H1 (cell line): ENCODE data around the gene ICAM5. TPM values are rescaled to one million over a fixed set of nuclear protein-coding genes. Genes with fewer than 3 reads are reported as not detected.

Experiments
- CTCF ChIA-PET: fragments of 300-600 bp; sonication (Branson Sonifier 250); formaldehyde crosslinking; loops from one replicate; lab custom pipeline; 2021; ENCODE audit not compliant: partially characterized antibody; lab: Charles Lee
- POLR2A ChIA-PET: fragments of 300-600 bp; sonication (Branson Sonifier 250); formaldehyde crosslinking; loops from one replicate; lab custom pipeline; 2021; ENCODE audit warnings: inconsistent platforms; ENCODE audit not compliant: partially characterized antibody; lab: Charles Lee
- DNase-seq, 2 experiments: peaks; one replicate each; pipeline versions ENCODE4 v3.0.0 to v3.0.0-alpha.2; 2010 to 2022; ENCODE audit warnings: low spot score in 2 of 2, low read depth in 1 of 2, mixed read lengths in 1 of 2
- FAIRE-seq: peaks from 2 replicates; lab custom pipeline; 2011; peaks lifted over from hg19 to GRCh38; lab: Jason Lieb, UNC
- H2AFZ ChIP-seq: 2 replicates; pipeline ENCODE4 v1.8.1; 2012; ENCODE audit warnings: low read length, inconsistent platforms
- H2AK5ac ChIP-seq: 2 replicates; pipeline ENCODE4 v1.6.1; 2013; ENCODE audit warnings: low read depth, low read length
- H2BK120ac ChIP-seq: replicated peaks from 2 replicates; pipeline ENCODE3; 2013; ENCODE audit warnings: low read depth, low read length, inconsistent platforms
- H2BK12ac ChIP-seq: 2 replicates; pipeline ENCODE4 v1.6.1; 2013; ENCODE audit warnings: low read depth, low read length
- H2BK15ac ChIP-seq: 2 replicates; pipeline ENCODE4 v1.6.1; 2013; ENCODE audit warnings: low read length
- H2BK20ac ChIP-seq: 2 replicates; pipeline ENCODE4 v1.6.1; 2013; ENCODE audit warnings: low read length
- H2BK5ac ChIP-seq: 2 replicates; pipeline ENCODE4 v1.6.1; 2013; ENCODE audit warnings: low read depth, low read length
- H3K14ac ChIP-seq: 2 replicates; pipeline ENCODE4 v1.6.1; 2013; ENCODE audit warnings: inconsistent platforms; ENCODE audit not compliant: insufficient read length
- H3K18ac ChIP-seq: 2 replicates; pipeline ENCODE4 v1.6.1; 2013; ENCODE audit warnings: low read length; ENCODE audit errors: extremely low read depth
- H3K23ac ChIP-seq: 2 replicates; pipeline ENCODE4 v1.6.1; 2013; ENCODE audit warnings: inconsistent platforms; ENCODE audit not compliant: insufficient read length
- H3K23me2 ChIP-seq: 2 replicates; pipeline ENCODE4 v1.6.1; 2013; ENCODE audit warnings: low read depth, low read length
- H3K27ac ChIP-seq: 2 replicates; pipeline ENCODE4 v1.6.1; 2011; ENCODE audit warnings: low read depth, low read length, inconsistent platforms
- H3K27me3 ChIP-seq, 4 experiments: replicated peaks in 1 of 4; 1 replicate in 1 of 4; 2 replicates in 3 of 4; pipeline versions ENCODE4 v1.6.1 to v1.8.1; 2011 to 2013; ENCODE audit warnings: low read length in 3 of 4, mild to moderate bottlenecking in 3 of 4, inconsistent platforms in 2 of 4, mixed read lengths in 2 of 4, moderate library complexity in 1 of 4; ENCODE audit not compliant: control insufficient read depth in 3 of 4, insufficient read depth in 3 of 4; ENCODE audit errors: extremely low read depth in 1 of 4
- H3K36me3 ChIP-seq, 4 experiments: 2 replicates each; pipeline versions ENCODE4 v1.6.1 to v1.8.1; 2011 to 2013; ENCODE audit warnings: mild to moderate bottlenecking in 4 of 4, low read length in 3 of 4, moderate library complexity in 2 of 4, control low read depth in 1 of 4, inconsistent platforms in 1 of 4; ENCODE audit not compliant: insufficient read depth in 4 of 4, control insufficient read depth in 2 of 4
- H3K4ac ChIP-seq: replicated peaks from 2 replicates; pipeline ENCODE3; 2013; ENCODE audit warnings: low read length, low read depth, mixed read lengths, inconsistent platforms; ENCODE audit not compliant: insufficient read length
- H3K4me1 ChIP-seq, 4 experiments: replicated peaks in 1 of 4; 1 replicate in 1 of 4; 2 replicates in 3 of 4; pipeline versions ENCODE4 v1.6.1 to v1.8.1; 2011 to 2013; ENCODE audit warnings: low read length in 3 of 4, inconsistent platforms in 2 of 4, mixed read lengths in 1 of 4; ENCODE audit not compliant: insufficient read depth in 4 of 4, control insufficient read depth in 3 of 4
- H3K4me2 ChIP-seq, 2 experiments: 2 replicates each; pipeline versions ENCODE4 v1.6.1 to v1.8.1; 2011 to 2013; ENCODE audit warnings: low read depth in 2 of 2, low read length in 2 of 2, control low read depth in 1 of 2, inconsistent platforms in 1 of 2, mild to moderate bottlenecking in 1 of 2; ENCODE audit not compliant: insufficient read depth in 1 of 2
- H3K4me3 ChIP-seq, 4 experiments: fragments of 200-600, 300-600 bp in 1 of 4; sonication (generic), shearing (Covaris generic), sonication (Bioruptor Twin) in 1 of 4; 2 replicates each; pipeline versions ENCODE4 v1.5.1 to v1.8.1; 2011 to 2016; ENCODE audit warnings: low read length in 4 of 4, low read depth in 3 of 4, control low read depth in 2 of 4, inconsistent platforms in 2 of 4, mild to moderate bottlenecking in 2 of 4, mixed read lengths in 1 of 4, moderate library complexity in 1 of 4; ENCODE audit not compliant: insufficient read depth in 2 of 4; ENCODE audit errors: extremely low read depth in 1 of 4
- H3K56ac ChIP-seq: replicated peaks from 2 replicates; pipeline ENCODE3; 2013; ENCODE audit warnings: low read depth, mild to moderate bottlenecking, mixed read lengths, low read length, inconsistent platforms; ENCODE audit not compliant: insufficient read length
- H3K79me1 ChIP-seq: 2 replicates; pipeline ENCODE4 v1.6.1; 2013; ENCODE audit warnings: low read depth, low read length, control low read depth
- H3K79me2 ChIP-seq, 2 experiments: 2 replicates each; pipeline versions ENCODE4 v1.6.1 to v1.8.1; 2012 to 2013; ENCODE audit warnings: low read length in 2 of 2, mild to moderate bottlenecking in 2 of 2, inconsistent platforms in 1 of 2; ENCODE audit not compliant: insufficient read depth in 2 of 2, control insufficient read depth in 1 of 2
- H3K9ac ChIP-seq, 4 experiments: replicated peaks in 1 of 4; 1 replicate in 1 of 4; 2 replicates in 3 of 4; pipeline versions ENCODE4 v1.6.1 to v1.8.1; 2011 to 2013; ENCODE audit warnings: low read depth in 3 of 4, low read length in 3 of 4, control low read depth in 2 of 4, mild to moderate bottlenecking in 2 of 4, moderate library complexity in 2 of 4, inconsistent platforms in 1 of 4; ENCODE audit errors: extremely low read depth in 1 of 4
- H3K9me3 ChIP-seq, 2 experiments: 2 replicates each; pipeline versions ENCODE4 v1.6.1 to v1.8.1; 2012 to 2013; ENCODE audit warnings: mild to moderate bottlenecking in 2 of 2, moderate library complexity in 2 of 2, control low read depth in 1 of 2, inconsistent platforms in 1 of 2, low read depth in 1 of 2, low read length in 1 of 2, mixed read lengths in 1 of 2; ENCODE audit not compliant: insufficient read depth in 2 of 2
- H4K20me1 ChIP-seq, 2 experiments: replicated peaks in 1 of 2; 2 replicates each; pipeline versions ENCODE3 to v1.8.1; 2011 to 2013; ENCODE audit warnings: inconsistent platforms in 2 of 2, low read length in 2 of 2, mild to moderate bottlenecking in 1 of 2; ENCODE audit not compliant: insufficient read depth in 2 of 2, control insufficient read depth in 1 of 2
- H4K5ac ChIP-seq: 2 replicates; pipeline ENCODE4 v1.6.1; 2013; ENCODE audit warnings: low read length, low read depth, mixed read lengths, inconsistent platforms; ENCODE audit not compliant: insufficient read length
- H4K8ac ChIP-seq: 2 replicates; pipeline ENCODE4 v1.8.0; 2013; ENCODE audit warnings: mild to moderate bottlenecking, moderate library complexity, low read length, inconsistent platforms; ENCODE audit not compliant: insufficient read depth; ENCODE audit errors: extremely low read depth
- H4K91ac ChIP-seq: replicated peaks from 2 replicates; pipeline ENCODE3; 2013; ENCODE audit warnings: low read length, mixed read lengths, inconsistent platforms; ENCODE audit not compliant: insufficient read length
- CEBPB ChIP-seq: IDR thresholded peaks from 2 replicates; pipeline ENCODE4 v1.6.1; 2012; ENCODE audit warnings: low read depth, low read length
- CHD1 ChIP-seq: IDR thresholded peaks from 2 replicates; pipeline ENCODE4 v1.6.1; 2012; ENCODE audit warnings: low read depth, low read length, improper control_type of control experiment
- CHD2 ChIP-seq: IDR thresholded peaks from 2 replicates; pipeline ENCODE4 v1.6.1; 2012; ENCODE audit warnings: low read length, improper control_type of control experiment
- CREB1 ChIP-seq: IDR thresholded peaks from 2 replicates; pipeline ENCODE4 v1.6.1; 2012; ENCODE audit warnings: inconsistent platforms
- CTCF ChIP-seq, 3 experiments: IDR thresholded peaks; 1 replicate in 2 of 3; 2 replicates in 1 of 3; pipeline versions ENCODE4 v1.5.1 to v1.6.1; 2011; ENCODE audit warnings: low read length in 3 of 3, mild to moderate bottlenecking in 3 of 3, inconsistent platforms in 2 of 3, low read depth in 1 of 3, moderate library complexity in 1 of 3; ENCODE audit not compliant: insufficient read depth in 1 of 3; ENCODE audit errors: control extremely low read depth in 1 of 3
- EGR1 ChIP-seq: IDR thresholded peaks from 2 replicates; pipeline ENCODE4 v1.6.1; 2011; ENCODE audit warnings: low read depth, low read length, borderline replicate concordance
- KDM4A ChIP-seq: IDR thresholded peaks from one replicate; pipeline ENCODE4 v1.7.1; 2012; ENCODE audit warnings: low read depth, mild to moderate bottlenecking, moderate library complexity, low read length, inconsistent platforms; ENCODE audit not compliant: severe bottlenecking
- SP2 ChIP-seq: IDR thresholded peaks from 2 replicates; pipeline ENCODE4 v1.6.1; 2012; ENCODE audit warnings: mild to moderate bottlenecking, low read length, inconsistent platforms
- SRF ChIP-seq: IDR thresholded peaks from 2 replicates; pipeline ENCODE4 v1.6.1; 2011; ENCODE audit warnings: mild to moderate bottlenecking, low read depth, low read length, moderate library complexity
- TBP ChIP-seq: IDR thresholded peaks from 2 replicates; pipeline ENCODE4 v1.6.1; 2011; ENCODE audit warnings: low read depth, low read length, improper control_type of control experiment
- whole genome bisulfite sequencing, 2 experiments: shearing (Covaris generic) in 1 of 2; methylation state at CpG; one replicate each; pipeline versions ENCODE4 v1.1.6 to v1.1.7; 2013 to 2015; ENCODE audit warnings: low lambda C conversion rate in 2 of 2, mixed read lengths in 2 of 2, inconsistent platforms in 1 of 2, low coverage in 1 of 2, missing lambda C conversion rate in 1 of 2; ENCODE audit not compliant: insufficient replicate concordance in 2 of 2, insufficient coverage in 1 of 2, insufficient read length in 1 of 2; ENCODE audit errors: extremely low coverage in 1 of 2, missing lambda C conversion rate in 1 of 2; 5-methylcytosine and 5-hydroxymethylcytosine counted together
- polyA plus RNA-seq, 7 experiments: library from polyadenylated mRNA; depleted of rRNA in 3 of 7; stranded (reverse) in 5 of 7; unstranded in 2 of 7; fragments of >200 nt in 5 of 7; fragments of 200-250 nt in 2 of 7; gene quantifications; 1 replicate in 5 of 7; 2 replicates in 1 of 7; 4 replicates in 1 of 7; pipeline versions ENCODE4 v1.2.1 to v1.2.3, GENCODE V29; 2011 to 2013; ENCODE audit warnings: missing spikeins in 2 of 7, mixed read lengths in 2 of 7
- total RNA-seq: library from RNA; stranded (reverse); fragmentation: NEBNext Ultra II Directional; extraction: Animal tissue kit (Norgen Biotek cat#: 25700); gene quantifications from 2 replicates; pipeline ENCODE4 v1.2.1, GENCODE V29; 2021
- TF ChIP-seq, protein P1 (sequence below): IDR thresholded peaks from 2 replicates; pipeline ENCODE4 v1.6.1; 2012; ENCODE audit warnings: inconsistent platforms

The ICAM5 gene
- total and polyA plus RNA-seq, 2 of the 8 experiments (the other 6 are each of a cell fraction or from before 2014, with no cell fraction given): 3.9 to 4.8 TPM

DNA sequence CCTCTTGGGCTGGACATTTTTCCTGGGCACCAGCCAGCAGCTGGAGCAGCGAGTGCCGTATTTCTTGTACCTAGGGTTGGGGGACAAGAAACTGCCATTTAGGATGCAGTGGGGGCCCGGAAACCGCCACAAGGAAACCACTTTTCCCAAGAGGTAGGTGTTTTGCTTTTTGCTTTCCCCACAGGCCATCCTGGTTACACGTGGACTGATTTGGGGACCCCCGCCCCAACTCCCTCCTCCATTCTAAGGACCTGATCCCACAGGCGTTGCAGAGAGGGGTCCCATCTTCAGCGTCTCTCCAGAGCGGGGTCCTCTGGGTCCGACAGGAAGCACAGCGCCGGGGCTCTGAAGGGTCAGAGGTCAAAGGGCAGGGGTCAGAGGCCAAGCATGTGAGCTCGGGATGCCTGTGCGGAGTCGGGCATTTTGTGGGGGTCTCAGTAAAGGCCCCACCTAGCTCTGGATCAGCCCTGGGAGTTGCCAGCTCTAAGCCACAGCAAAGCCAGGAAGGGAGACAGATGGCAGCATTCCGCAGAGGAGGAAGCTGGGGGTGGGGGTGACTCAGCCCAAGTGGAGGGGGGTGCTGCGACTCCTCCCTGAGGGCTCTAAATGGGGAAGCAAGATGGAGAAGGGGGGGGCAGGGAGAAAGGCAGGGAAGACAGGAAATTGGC is 15.5 kb downstream of the ICAM5 start:
- ChIA-PET POLR2A (interaction anchor here (0.7 to 2.0 kb wide), 7 partner anchors 9 to 115 kb away, joined by 4 to 7 read pairs (median 5); partner anchors contain the start of genes ICAM5 and RAVER1), CTCF (interaction anchor here (0.7 to 2.5 kb wide), 7 partner anchors 9 to 132 kb away, joined by 3 to 10 read pairs (median 4); no protein-coding TSS in a partner anchor)
- H2BK15ac ChIP-seq: no peak overlapping the region
- H3K36me3 ChIP-seq: peaks cover 0 to 6% (median 0%) of the 10 kb centered on the region in 4 experiments; a peak in 1 of 8 replicates
- H4K8ac ChIP-seq: peak overlapping the region; percentile 25; the same call in 1 of the 2 replicates
- H3K4me1 ChIP-seq: no peaks in the 10 kb centered on the region
- no peak for FAIRE-seq
- no peak overlapping the region for H3K23ac ChIP-seq
- H4K5ac ChIP-seq: no peak overlapping the region
- H3K27me3 ChIP-seq: no peaks in the 10 kb centered on the region
- no peak overlapping the region for H3K4ac ChIP-seq
- no peak overlapping the region for H3K56ac ChIP-seq
- H2BK20ac ChIP-seq: no peak overlapping the region
- H4K20me1 ChIP-seq: no peaks in the 10 kb centered on the region
- H3K79me1 ChIP-seq: no peaks in the 10 kb centered on the region
- H3K27ac ChIP-seq: no peak overlapping the region
- H3K18ac ChIP-seq: no peak overlapping the region; the same call in 1 of the 2 replicates
- 90% methylated on average over 16 of the region's 17 CpGs; no CpG with 5 or more reads in 1 of the 2 experiments for WGBS, 2 experiments
- H3K79me2 ChIP-seq: no peaks in the 10 kb centered on the region
- H3K4me2 ChIP-seq: no peak overlapping the region
- no peak overlapping the region for H3K14ac ChIP-seq
- H2BK5ac ChIP-seq: no peak overlapping the region
- no peaks in the 10 kb centered on the region for H3K23me2 ChIP-seq
- no peak overlapping the region for H2AFZ ChIP-seq
- no peak overlapping the region for H2AK5ac ChIP-seq
- no peak for DNase-seq
- no peak overlapping the region for H3K9ac ChIP-seq
- no peak overlapping the region for H3K4me3 ChIP-seq
- H3K9me3 ChIP-seq: no peaks in the 10 kb centered on the region
- H2BK12ac ChIP-seq: no peak overlapping the region
- H2BK120ac ChIP-seq: no peak overlapping the region
- H4K91ac ChIP-seq: no peak overlapping the region
- no peak for TF ChIP-seq KDM4A
- no peak for TF ChIP-seq CEBPB
- no peak for TF ChIP-seq EGR1
- no peak for TF ChIP-seq CHD2
- TF ChIP-seq CHD1: no peak
- no peak for TF ChIP-seq SP2
- TF ChIP-seq CTCF (IDR thresholded peaks at IDR 0.05; ENCODE audit: control extremely low read depth in 1 of 3, insufficient read depth in 1 of 3, low read depth in 1 of 3, low read length in 3 of 3): no peak
- no peak for TF ChIP-seq CREB1
- no peak for TF ChIP-seq SRF
- TF ChIP-seq TBP: no peak
- TF ChIP-seq, protein P1, sequence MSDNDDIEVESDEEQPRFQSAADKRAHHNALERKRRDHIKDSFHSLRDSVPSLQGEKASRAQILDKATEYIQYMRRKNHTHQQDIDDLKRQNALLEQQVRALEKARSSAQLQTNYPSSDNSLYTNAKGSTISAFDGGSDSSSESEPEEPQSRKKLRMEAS: no peak
